Activated T-cell treated with anti-CD3 and anti-CD28 coated beads for 24 hours (primary cell): Measurements from ENCODE around the gene DMD.

ENCODE experiments used
- DNase-seq: peaks from one replicate; pipeline ENCODE4 v3.0.0-alpha.2; 2020; ENCODE audit warnings: low read depth

The DMD gene

GRCh38 chrX:31225819-31226218, 1985.5 kb downstream of the DMD start:
- DNase-seq: no peak

GRCh38 chrX:31224381-31225012, 1986.9 kb downstream of the DMD start:
- DNase-seq: no peak

- DNase-seq: no peak
Measured at GRCh38 chrX:31223817-31224216, 1987.5 kb downstream of the DMD start.

- DNase-seq: no peak
Measured at GRCh38 chrX:31222946-31223345, 1988.4 kb downstream of the DMD start.

GRCh38 chrX:31219174-31219573, 1992.2 kb downstream of the DMD start:
- no peak for DNase-seq

GRCh38 chrX:31217084-31217483, 1994.3 kb downstream of the DMD start:
- DNase-seq: no peak

GRCh38 chrX:31215277-31215815, 1996.0 kb downstream of the DMD start:
- DNase-seq: no peak

- no peak for DNase-seq
Measured at GRCh38 chrX:31213941-31214340, 1997.4 kb downstream of the DMD start.

- no peak for DNase-seq
Measured at GRCh38 chrX:31212856-31213748, 1998.2 kb downstream of the DMD start.

- no peak for DNase-seq
Measured at GRCh38 chrX:31209005-31209628, 2002.2 kb downstream of the DMD start.

- no peak for DNase-seq
Measured at GRCh38 chrX:31201503-31201902, 2009.8 kb downstream of the DMD start.

- DNase-seq: no peak
Measured at GRCh38 chrX:31200430-31200829, 2010.9 kb downstream of the DMD start.

- no peak for DNase-seq
Measured at GRCh38 chrX:31199840-31200114, 2011.6 kb downstream of the DMD start.

- no peak for DNase-seq
Measured at GRCh38 chrX:31199056-31199839, 2012.1 kb downstream of the DMD start.

GRCh38 chrX:31190221-31190975, 2021.0 kb downstream of the DMD start:
- DNase-seq: no peak

GRCh38 chrX:31186693-31187338, 2024.5 kb downstream of the DMD start:
- DNase-seq: no peak

GRCh38 chrX:31185884-31186283, 2025.5 kb downstream of the DMD start:
- DNase-seq: no peak

GRCh38 chrX:31181377-31182000, 2029.9 kb downstream of the DMD start:
- no peak for DNase-seq

GRCh38 chrX:31179203-31179602, 2032.1 kb downstream of the DMD start:
- DNase-seq: no peak

- no peak for DNase-seq
Measured at GRCh38 chrX:31178769-31179125, 2032.6 kb downstream of the DMD start.
